Keratinocyte (primary cell): Measurements from ENCODE around the gene MDGA2.

Source experiments
- CTCF ChIP-seq, 3 experiments: IDR thresholded peaks in 1 of 3; conservative IDR thresholded peaks in 1 of 3; optimal IDR thresholded peaks in 1 of 3; 2 replicates in 2 of 3; 3 replicates in 1 of 3; pipeline versions ENCODE3 to v1.5.1; 2011; ENCODE audit warnings: low read length in 3 of 3, mild to moderate bottlenecking in 3 of 3, moderate library complexity in 2 of 3, control low read depth in 1 of 3, inconsistent platforms in 1 of 3; ENCODE audit not compliant: insufficient read depth in 2 of 3; ENCODE audit errors: extremely low read depth in 1 of 3
- EZH2 ChIP-seq: IDR thresholded peaks from one replicate; pipeline ENCODE4 v1.6.1; 2012; ENCODE audit warnings: inconsistent platforms, mild to moderate bottlenecking, low read length, moderate library complexity

- TF ChIP-seq CTCF (optimal IDR thresholded peaks at IDR 0.05 in 1 of 3, IDR thresholded peaks at IDR 0.05 in 1 of 3, conservative IDR thresholded peaks at IDR 0.05 in 1 of 3; ENCODE audit: extremely low read depth in 1 of 3, insufficient read depth in 2 of 3, low read length in 3 of 3), result no peak
- TF ChIP-seq EZH2, result no peak
These were observed 412.6 kb downstream of the MDGA2 start for GRCh38 chr14:47262801-47263200.
